CD4-positive, alpha-beta T cell treated with Interleukin-6 for 4 hours (primary cell): ENCODE results near the gene RNLS.
A peak's percentile ranks its signal among the peaks of the same experiment; 100 is the strongest.

ENCODE experiments used
- DNase-seq: peaks from one replicate; pipeline ENCODE4 v3.0.0-alpha.2; 2020; ENCODE audit warnings: mixed read lengths

The RNLS gene

DNA sequence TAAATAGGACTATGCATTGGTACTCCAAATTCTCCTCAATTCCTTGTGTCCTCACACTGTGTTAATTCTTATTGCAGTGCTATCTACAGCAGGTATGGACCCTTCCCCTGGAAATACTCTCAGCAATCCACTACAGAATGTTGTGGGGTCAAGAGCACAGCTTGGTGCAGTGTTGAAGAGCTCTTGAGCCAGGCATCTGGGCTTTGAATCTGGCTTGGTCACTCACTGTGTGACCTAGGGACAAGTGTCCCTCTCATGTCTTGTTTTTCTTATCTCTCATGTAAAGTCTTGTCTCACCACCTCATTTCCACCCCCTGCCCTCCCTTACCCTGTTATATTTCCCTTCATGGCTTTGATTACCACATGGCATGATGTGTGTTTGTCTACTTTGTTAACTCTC lies 159.4 kb downstream of the RNLS start:
- DNase-seq, result no peak

DNA sequence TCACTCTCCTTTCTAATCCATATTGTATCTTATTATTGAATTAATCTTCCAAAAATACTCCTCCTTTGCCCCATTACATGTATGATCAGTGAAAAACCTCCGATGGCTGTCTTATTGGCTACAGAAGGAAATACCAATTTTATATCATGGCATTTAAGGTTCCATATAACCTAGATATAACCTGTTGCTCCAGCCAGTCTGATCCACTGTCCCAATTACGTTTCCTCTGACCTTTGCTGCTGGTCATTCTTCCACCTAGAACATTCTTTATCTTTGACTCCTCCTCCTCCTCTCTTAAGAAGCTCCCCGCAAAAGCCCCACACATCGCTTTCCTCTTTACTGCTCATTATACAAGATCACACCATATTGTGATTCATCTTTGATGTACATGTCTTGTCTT lies 161.5 kb downstream of the RNLS start:
- DNase-seq, result no peak

DNA sequence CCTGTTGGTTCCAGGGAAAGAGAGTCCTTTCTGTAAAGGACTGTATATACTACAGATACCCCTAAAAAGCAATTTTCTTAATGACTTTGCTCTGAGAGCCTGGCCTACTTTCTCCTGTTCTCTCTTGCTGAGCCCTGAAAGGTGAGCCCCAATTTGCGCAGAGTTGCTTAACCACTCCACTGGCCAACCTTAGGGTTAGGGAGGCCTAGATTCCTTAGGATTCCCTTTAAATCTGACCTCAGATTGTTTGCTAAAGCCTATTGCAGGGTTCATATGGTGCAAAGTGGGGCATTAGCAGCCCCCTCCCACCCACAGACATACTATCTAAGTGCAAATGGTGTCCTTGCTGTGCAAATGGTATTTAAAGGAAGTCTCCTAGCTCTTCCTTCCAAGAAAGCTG lies 164.2 kb downstream of the RNLS start:
- no peak for DNase-seq

DNA sequence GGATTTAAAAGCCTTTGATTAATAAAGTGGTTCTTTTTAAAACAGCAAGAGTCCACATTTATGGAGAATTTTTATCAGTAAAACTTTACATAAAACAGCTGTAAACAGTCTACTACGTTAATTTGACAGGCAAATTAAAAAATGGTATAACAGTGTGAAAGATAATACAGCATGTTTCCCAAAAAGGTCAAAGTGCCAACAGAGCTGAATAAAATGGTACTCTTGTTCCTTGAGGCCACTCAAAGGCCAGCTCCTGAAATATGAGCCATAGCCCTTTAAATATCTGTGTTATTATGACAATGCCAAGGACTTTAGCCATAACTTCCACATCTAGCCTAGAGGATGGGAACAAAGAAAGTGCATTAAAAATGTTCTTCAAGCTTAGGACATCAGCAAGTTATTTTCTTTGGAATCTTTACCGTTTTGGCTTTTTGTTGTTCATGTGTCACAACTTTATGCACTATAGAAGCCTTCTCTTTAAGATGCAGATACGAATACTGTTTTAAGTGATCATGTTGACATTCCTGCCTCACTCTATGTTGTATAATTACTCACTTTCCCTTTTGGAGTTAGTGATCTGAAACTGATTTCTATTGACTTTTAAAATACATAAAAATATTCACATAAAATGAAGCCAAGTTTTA lies 165.6 kb downstream of the RNLS start:
- no peak for DNase-seq

DNA sequence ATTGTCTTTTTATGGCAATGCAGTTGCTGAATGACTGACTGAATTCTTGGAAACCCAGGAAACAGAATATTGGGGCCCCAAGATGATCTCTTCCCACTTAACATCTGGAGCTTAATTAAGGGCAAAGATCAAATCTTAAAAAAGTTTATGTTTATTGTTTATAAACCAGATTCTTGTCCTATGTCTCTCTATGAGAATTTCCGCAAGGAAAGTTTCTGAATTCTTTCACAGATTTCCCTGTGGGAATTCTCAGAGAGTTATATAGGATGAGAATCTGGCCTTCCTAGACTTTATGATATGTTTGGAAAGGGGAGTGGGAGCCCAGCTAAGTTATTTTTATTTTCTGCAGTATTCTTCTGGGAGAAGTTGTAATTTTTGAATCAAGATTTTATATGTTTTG lies 166.3 kb downstream of the RNLS start:
- no peak for DNase-seq

DNA sequence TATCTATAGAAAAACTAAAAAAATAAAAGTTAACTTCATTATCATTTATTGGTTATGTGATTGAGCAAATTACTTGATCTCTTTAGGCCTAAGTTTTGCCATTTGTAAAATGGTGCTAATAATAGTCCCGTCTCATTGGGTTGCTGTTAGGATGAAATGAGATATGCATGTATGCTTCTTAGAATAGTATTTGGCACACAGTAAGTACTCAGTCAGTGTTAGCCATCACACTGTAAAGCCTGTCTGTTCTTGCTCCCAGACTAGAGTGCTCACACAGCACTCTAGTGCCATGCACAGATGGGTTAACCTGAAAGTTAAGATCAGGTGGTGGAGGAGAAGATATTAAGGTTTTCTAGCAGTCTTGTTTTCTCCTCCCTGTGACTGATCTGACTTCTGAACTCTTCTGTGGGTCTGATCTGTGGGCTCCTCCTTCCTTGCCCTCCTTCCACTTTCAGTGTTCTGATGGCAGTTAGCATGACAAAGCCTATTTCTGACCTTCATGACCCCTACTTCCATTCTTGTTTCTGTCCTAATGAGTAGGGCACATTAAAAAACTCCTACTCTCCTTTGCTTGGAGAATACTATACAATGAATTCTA lies 167.5 kb downstream of the RNLS start:
- no peak for DNase-seq

DNA sequence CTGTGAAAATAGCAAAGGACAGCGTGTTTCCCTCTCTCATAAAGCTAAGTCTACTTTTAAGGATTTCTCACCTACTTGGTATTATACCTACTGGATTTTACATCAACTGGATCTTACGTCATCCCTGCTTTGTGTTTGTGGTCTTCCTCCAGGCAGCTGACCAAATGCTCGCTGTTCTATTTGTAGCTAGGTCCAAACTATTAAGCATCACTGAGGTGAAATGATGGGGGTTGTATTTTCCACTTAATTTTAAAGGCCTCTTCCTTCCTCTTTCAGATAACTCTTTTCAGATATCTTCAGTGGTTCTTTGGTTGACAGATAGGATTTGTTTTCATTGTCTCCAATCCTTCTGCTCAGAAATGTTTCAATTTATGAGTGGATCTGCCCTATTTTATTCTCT lies 169.7 kb downstream of the RNLS start:
- no peak for DNase-seq

DNA sequence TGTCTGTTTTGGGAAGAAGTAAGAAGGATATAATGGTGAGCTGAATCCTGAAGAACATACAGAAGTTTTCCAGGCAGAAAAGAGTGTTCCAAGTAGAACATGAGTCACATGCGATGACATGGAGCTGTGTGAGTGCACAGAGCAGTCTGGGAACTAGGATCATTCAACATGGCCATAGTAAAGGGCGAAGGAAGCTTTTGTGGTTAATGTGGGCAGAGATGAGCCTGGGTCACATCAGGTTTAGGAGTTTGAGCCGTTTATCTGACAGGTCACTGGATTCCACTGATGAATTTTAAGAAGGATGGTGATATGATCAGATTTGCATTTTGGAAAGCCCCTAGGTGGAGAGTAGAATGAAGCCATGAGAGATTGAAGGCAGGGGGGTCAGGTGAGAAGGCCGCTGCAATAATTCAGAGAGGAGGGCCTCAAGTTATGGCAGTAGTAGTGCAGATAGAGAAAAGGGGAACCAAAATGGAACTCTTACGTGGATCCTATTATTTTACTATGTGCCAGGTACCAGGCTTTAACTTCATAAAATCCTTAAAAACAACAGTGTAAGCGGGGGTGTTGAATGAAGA lies 171.3 kb downstream of the RNLS start:
- no peak for DNase-seq

DNA sequence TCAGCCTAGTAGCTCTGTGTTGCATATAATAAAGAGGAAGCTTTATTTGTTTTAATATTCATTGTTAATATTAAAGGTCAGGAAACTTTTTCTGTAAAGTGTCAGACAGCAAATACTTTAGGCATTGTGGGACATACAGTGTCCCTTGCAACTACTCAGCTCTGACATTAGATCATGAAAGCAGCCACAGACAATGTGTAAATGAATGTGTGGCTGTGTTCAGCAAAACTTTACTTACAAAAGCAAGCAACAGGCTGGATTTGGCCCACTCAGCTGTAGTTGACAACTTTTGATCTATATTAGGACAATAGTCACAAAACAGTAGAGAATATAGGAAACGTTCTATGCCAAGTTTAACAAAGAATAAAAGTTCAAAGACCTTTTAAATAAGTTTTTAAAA lies 173.3 kb downstream of the RNLS start:
- no peak for DNase-seq

DNA sequence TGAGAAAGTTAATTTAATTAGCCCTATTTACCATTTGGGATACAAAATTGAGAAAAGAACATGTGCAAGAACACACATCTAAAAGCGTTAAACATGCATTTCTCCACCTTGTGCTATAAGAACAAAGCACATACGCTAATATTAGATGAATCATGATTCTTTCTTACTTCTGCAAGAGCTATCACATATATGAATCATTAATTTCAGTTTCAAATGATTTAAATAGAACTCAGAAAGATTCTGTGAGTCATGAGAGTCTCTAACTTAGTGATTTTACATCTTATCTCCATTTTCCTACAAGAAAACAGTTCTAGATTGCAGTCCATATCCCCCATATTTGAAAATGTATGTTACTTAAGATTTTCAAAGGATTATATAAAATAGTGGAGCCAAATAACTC lies 173.9 kb downstream of the RNLS start:
- DNase-seq, result no peak

DNA sequence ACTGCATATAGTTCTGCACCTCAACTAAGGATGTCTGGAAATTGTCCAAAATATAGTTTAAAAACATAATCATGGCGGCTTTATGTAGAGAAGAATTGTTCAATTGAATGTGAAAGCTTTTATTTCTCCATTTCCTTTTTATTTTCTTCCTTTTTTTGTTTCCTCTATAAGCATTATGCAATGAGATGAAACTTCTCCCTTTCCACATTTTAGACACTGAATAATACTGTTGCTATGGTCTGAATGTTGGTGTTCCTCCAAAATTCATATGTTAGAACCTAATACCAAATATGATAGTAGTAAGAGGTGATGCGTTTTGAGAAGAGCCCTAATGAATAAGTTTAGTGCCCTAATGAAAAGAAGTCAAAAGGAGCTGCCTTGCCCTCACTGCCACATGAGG lies 175.0 kb downstream of the RNLS start:
- DNase-seq, result no peak

DNA sequence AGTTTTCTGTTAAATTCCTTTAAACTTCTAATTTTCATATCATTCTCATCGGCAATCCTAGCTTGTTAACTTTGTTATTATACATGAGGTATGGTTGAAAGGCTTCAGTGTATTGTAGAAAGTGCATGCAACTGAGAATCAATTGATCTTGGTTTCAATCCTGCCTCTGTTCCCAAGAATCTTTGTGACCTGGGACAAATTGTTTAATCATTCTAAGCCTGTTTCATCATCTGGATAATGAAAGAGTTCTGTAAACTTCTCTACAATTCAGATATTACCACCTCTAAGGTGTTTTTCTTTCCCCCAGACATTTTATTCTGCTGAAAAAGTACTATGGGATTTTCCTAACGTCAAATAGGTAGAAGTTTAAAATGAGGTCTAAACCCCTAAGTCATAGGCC lies 179.0 kb downstream of the RNLS start:
- no peak for DNase-seq

DNA sequence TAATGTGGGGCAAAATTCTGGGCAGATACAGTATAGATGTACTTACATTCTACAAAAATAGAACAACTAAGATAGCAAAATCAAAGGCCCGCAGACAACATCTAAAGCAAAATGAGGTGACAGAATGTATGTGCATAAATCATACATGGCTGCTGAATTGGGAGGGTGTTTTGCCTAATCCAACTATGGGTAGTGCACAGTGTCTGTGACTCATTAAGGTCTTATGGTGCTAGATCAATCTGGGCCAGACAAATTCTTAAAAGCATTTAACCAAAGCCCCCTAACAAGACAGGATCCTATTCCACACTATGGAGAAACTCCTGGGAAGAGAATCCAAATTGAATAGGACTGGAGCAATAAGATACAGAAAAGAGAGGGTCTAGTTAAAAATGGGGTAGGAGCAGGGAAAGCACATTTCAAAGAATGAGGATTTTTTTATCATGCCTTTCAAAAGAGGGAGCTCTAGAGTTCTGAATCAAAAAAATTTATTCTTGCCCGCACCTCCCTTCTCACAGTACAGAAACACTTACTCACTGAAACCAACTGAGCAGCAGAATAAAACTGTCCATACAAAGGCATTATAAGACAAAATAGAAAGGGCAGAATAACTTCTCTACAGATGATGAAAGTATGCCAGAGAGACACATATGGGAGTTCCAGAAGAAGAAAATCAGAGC lies 181.3 kb downstream of the RNLS start:
- no peak for DNase-seq

DNA sequence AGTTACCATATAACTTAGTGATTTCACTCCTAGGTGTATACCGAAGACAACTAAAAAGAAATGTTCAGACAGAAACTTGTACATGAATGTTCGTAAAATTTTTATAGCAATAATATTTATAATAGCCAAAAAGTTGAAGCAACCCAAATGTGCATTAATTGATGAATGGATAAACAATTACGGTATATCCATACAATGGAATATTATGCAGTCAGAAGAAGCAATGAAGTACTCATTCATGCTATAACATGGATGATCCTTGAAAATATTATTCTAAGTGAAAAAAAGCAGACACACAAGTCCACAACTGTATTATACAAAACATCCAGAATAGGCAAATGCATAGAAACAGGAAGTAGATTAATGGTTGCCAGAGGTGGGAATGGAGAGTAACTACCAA lies 183.9 kb downstream of the RNLS start:
- no peak for DNase-seq

DNA sequence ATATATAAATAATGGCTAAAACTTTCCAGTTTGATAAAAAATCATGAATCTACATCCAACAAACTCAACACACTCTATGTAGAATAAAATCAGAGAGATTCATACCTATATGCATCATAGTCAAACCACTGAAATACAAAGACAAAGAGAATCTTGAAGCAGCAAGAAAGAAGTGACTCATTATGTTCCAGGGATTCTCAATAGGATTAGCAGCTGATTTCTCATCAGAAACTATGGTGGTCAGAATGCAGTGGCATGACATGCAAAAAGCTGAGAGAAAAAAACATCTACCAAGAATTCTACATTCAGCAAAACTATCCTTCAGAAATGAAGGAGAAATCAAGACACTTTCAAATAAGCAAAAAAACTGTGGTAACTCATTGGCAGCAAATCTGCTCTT lies 187.4 kb downstream of the RNLS start:
- no peak for DNase-seq

DNA sequence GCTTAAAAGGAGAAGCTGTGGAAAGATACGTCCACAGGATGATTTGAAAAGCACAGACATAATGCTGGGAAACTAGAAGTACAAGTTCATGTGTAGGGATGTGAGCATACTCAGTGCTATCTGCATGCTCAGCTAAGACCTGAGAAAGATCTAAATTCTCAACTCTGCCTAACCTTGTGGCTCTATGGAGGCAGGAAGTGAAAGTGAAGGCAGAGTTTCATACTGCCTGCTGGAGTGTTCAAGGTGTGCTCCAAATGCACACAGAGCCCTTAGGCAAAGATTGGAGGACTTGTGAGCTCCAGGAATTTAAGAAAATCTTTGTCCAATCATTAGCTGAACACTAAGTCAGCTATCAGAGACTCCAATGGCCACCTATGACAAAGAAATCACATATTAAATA lies 190.9 kb downstream of the RNLS start:
- DNase-seq, result peak; percentile 28

DNA sequence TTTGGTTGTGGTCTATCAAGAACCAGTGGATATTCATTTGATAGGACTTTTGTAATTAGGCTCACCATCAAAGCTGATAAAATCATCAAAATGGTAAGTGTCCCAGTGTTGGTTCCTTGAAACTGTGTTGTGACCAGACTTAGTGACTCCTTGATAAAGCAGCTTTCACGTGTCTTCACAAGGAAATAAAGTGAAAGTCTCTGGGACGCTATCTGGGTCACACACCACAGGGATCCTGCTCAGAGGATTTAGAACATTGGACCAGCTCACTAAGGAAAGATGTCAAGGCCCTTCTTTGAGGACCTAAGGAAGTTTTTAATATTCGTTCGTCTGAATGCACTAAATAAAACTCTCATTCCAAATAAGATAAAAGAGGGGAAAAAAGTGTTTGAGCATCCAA lies 193.1 kb downstream of the RNLS start:
- DNase-seq, result no peak

DNA sequence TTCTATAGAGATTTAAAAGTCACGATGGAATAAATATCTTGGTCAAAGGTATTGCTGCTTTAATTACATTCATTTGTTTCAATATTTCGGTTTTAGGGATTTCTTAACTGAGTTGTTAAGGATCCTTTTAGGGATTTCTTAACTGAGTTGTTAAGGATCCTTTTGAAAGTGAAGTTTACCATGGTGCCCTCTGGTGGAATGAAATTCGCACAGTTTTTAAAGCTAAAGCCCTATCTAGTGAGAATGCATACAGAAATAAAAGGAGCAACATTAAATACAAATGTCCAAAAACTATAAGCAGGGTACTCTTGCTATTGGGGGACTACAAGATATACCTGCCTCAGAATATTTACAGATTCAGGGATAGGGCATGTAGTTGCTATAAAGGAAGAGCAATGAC lies 193.7 kb downstream of the RNLS start:
- peak; percentile 53 for DNase-seq

DNA sequence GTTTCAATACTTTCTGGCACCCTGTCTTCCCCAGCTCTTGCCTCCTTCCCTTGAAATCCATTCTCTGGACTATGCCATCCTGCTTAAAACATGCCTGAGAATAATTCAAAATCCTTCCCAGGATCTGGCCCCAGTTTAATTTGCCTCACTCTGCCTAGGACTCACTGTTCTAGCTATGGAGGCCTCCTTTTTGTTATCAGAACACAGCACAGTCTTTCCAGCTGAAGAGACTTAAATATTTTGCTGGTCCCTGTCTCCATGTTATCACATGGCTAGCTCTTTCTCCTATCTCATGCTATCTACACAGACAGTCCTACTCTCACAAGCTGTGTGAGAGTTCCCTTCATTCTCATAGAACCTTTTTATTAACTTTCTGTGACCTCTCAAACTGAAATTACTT lies 194.8 kb downstream of the RNLS start:
- no peak for DNase-seq

DNA sequence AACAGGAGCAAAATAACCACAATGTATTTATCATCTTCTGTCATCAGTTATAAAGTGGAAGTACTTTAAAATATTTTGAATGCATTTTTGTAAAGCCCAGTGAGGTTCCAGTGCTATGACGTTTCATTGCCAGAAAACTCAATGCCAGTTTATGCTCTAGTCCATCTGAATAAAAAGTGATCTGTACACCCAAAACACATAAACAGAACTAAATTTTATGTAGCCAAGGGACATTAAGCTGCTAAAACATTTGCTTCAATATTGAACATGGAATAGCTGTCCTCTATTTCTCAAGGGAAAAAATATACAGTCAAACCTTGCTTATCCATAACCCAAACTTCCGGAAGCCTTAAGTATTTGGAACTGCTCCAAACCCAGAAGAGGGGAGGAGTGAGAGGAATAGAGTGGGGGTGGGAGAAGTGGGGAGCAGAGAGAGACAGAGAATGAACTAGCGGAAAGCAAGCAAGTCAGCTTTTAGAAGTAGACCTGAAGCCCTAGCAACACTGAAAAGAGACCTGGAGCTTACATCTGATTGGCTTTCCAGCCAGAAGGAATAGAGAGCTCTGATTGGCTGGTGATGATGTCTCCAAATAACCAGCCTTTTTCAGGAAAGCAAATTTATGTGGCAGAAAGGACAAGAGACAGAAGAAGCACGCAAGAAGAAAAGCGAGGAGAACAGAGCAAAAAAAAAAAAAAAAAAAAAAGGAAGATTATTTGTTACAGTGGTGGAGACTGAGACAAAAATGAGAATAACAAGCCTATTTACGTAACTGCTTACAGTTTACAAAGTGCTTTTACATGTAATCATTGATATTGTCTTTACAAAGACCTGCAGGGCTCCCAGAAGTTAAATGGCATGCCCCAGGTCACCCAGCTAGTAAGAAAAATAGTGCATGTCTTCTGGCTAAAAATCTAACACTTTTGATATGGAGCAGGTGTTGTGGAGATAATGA lies 196.0 kb downstream of the RNLS start:
- peak; percentile 6 for DNase-seq

DNA sequence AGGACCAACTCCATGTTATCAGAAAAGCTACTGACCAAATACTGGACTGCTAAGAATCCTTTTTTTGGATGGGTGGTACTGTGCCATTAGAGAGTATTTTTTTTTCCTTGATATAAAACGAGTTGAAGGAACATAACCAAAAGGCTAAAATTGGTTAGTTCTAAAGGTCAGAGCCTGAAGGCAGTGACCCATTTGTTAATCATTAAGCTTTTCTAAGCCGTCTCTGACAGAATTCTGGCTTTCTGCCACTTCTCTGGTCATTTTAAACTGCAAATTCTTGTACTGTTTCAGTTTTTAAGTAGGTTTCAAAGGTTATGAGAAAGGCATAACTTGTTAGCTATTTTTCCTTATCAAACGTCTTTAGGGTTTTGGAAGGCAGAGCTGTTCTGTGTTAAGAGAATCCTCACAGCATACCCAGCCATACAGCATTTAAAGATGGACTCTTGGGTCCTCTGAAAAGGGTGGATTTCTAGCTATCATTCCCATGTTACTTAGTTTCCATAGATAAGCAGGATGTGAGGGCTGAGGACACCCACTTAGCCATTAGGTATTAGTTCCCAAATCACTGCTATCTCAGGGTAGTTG lies 196.8 kb downstream of the RNLS start:
- DNase-seq, result no peak

DNA sequence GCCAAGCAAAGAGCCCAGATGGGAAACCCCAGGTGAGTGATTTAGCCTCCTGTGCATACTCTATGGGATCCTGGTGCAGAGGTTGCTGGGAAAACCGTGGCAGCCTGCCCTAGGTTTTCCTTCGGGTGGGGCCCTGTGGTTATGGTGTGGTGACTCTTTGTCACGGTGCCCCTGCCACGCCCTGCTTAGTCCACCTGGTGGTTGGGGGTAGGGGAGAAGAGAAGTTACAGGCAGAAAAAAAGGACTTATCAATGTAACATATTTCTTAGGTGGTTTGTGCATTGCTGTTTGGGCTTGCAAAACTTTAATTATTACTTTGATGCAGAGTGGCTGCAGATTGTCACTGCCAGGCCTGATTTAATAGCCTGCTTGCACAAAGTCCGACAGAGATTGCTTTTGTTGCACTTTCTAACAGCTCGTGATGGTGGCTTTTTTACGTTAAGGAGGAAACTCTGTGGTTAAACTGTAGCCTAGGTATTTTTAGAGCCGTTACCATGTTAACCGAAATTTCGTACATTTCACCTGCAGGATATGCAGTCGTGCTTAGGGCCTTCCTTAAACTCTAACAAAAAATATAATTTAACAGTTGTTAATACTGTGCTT lies 197.4 kb downstream of the RNLS start:
- DNase-seq, result peak; percentile 59
